Right cardiac atrium (tissue), 5 donors: Measurements from ENCODE around the gene GPR107. TPM values are rescaled to one million over a fixed set of nuclear protein-coding genes. Genes with fewer than 3 reads are reported as not detected.
A peak's percentile ranks its signal among the peaks of the same experiment; 100 is the strongest.

ENCODE experiments used
- ATAC-seq, 2 donors: fragments of 200-7000 bp; cut with Tn5 transposase; one replicate each; pipeline versions ENCODE4 v1.8.0 to v1.9.1; 2020; ENCODE audit warnings: moderate library complexity in 2 of 2, mild to moderate bottlenecking in 1 of 2
- DNase-seq, 3 donors: peaks; one replicate each; pipeline ENCODE4 v3.0.0-alpha.2; 2020
- H3K27ac ChIP-seq: one replicate; pipeline ENCODE4 v1.5.1; 2013; ENCODE audit warnings: mild to moderate bottlenecking, low read length, control low read depth, moderate library complexity
- H3K27me3 ChIP-seq: one replicate; pipeline ENCODE4 v1.6.1; 2013; ENCODE audit not compliant: control insufficient read depth, insufficient read depth
- H3K4me1 ChIP-seq: one replicate; pipeline ENCODE4 v1.6.1; 2013; ENCODE audit warnings: low read length; ENCODE audit not compliant: control insufficient read depth, insufficient read depth
- H3K4me3 ChIP-seq: one replicate; pipeline ENCODE4 v1.5.1; 2013; ENCODE audit warnings: low read length, control low read depth
- H3K9me3 ChIP-seq: one replicate; pipeline ENCODE4 v1.6.1; 2013; ENCODE audit warnings: low read length; ENCODE audit not compliant: control insufficient read depth
- WGBS: extraction: QIAGEN DNeasy Blood & Tissue Kit; methylation state at CpG from one replicate; pipeline ENCODE4 v1.1.7; 2013; 5-methylcytosine and 5-hydroxymethylcytosine counted together
- intact Hi-C, 4 donors: fragments of 100-400 bp; cut with DNase I; formaldehyde crosslinking; loops; one replicate each; pipeline versions ENCODE4 v1.11.0 to v1.14.0; 2022 to 2023
- polyA plus RNA-seq: library from polyadenylated mRNA; stranded (reverse); fragments of 200-250 nt; gene quantifications from one replicate; pipeline ENCODE4 v1.2.3, GENCODE V29; 2013
- total RNA-seq, 4 donors: library from RNA; stranded (reverse); fragmentation: NEBNext Ultra II Directional; extraction: Animal tissue kit (Norgen Biotek cat#: 25700); gene quantifications; one replicate each; pipeline ENCODE4 v1.2.1, GENCODE V29; 2021
- donor health status: healthy with polysubstance abuse.
- donor health status: DM: no; HTN: yes; CAD: no.
- donor health status: DM: no; HTN: no; CAD: no.
- donor health status: DM: no; HTN: yes; CAD: no; lungs with severe emphysema.
- donor health status: DM: yes; HTN: yes; CAD: no.

Gene GPR107
- total and polyA plus RNA-seq, 5 donors = 13.1 to 29.5 (median 23.9) TPM

GRCh38 chr9:130111786-130112537, 58.3 kb downstream of the GPR107 start:
- intact Hi-C loops = no loop called here
- ATAC-seq = no peak
- Histone ChIP-seq H3K27ac (no peak overlapping the region), H3K4me1 (no peaks in the 10 kb centered on the region), H3K9me3 (no peaks in the 10 kb centered on the region), H3K4me3 (no peak overlapping the region), H3K27me3 (no peaks in the 10 kb centered on the region)
- no peak for DNase-seq
- 85% methylated on average over 30 of the region's 30 CpGs for WGBS

GRCh38 chr9:130112538-130113151, 58.9 kb downstream of the GPR107 start:
- DNase-seq = no peak
- Histone ChIP-seq H3K27me3 (no peaks in the 10 kb centered on the region), H3K4me1 (no peaks in the 10 kb centered on the region), H3K9me3 (no peaks in the 10 kb centered on the region), H3K27ac (no peak overlapping the region), H3K4me3 (no peak overlapping the region)
- peak in 1 of 2 donors; percentile 27 for ATAC-seq
- intact Hi-C loops = no loop called here
- WGBS = 50% methylated on average over 3 of the region's 3 CpGs

GRCh38 chr9:130114741-130115140, 61.0 kb downstream of the GPR107 start:
- Histone ChIP-seq H3K4me3 (no peak overlapping the region), H3K9me3 (no peaks in the 10 kb centered on the region), H3K27me3 (no peaks in the 10 kb centered on the region), H3K27ac (no peak overlapping the region), H3K4me1 (peaks cover 4% of the 10 kb centered on the region)
- no peak for ATAC-seq
- intact Hi-C loops = loop anchor here in 1 of 4 donors (5.0 kb wide), 1 partner anchor 108 kb away; no protein-coding TSS in a partner anchor
- DNase-seq = no peak

GRCh38 chr9:130116346-130116745, 62.6 kb downstream of the GPR107 start:
- WGBS = 97% methylated on average over 9 of the region's 9 CpGs
- Histone ChIP-seq H3K27me3 (no peaks in the 10 kb centered on the region), H3K9me3 (no peaks in the 10 kb centered on the region), H3K4me3 (no peak overlapping the region), H3K4me1 (peaks cover 4% of the 10 kb centered on the region), H3K27ac (no peak overlapping the region)
- intact Hi-C loops = loop anchor here in 1 of 4 donors (5.0 kb wide), 1 partner anchor 106 kb away; no protein-coding TSS in a partner anchor
- DNase-seq (no peak), ATAC-seq (no peak)

- Histone ChIP-seq H3K9me3 (no peaks in the 10 kb centered on the region), H3K4me1 (peaks cover 4% of the 10 kb centered on the region), H3K27me3 (no peaks in the 10 kb centered on the region), H3K4me3 (no peak overlapping the region), H3K27ac (no peak overlapping the region)
- no peak for DNase-seq
- intact Hi-C loops = loop anchor here in 1 of 4 donors (5.0 kb wide), 1 partner anchor 105 kb away; no protein-coding TSS in a partner anchor
- ATAC-seq = no peak
- 91% methylated on average over 9 of the region's 9 CpGs for WGBS
These were observed 63.7 kb downstream of the GPR107 start for GRCh38 chr9:130117376-130117775.

GRCh38 chr9:130117816-130118632, 64.3 kb downstream of the GPR107 start:
- WGBS = 67% methylated on average over 11 of the region's 11 CpGs
- ATAC-seq = peak; percentile 41 to 56
- intact Hi-C loops = loop anchor here in 1 of 4 donors (5.0 kb wide), 1 partner anchor 104 kb away; no protein-coding TSS in a partner anchor
- no peak for DNase-seq
- Histone ChIP-seq H3K9me3 (no peaks in the 10 kb centered on the region), H3K4me1 (peaks cover 4% of the 10 kb centered on the region), H3K27ac (no peak overlapping the region), H3K4me3 (no peak overlapping the region), H3K27me3 (no peaks in the 10 kb centered on the region)

GRCh38 chr9:130118841-130119518, 65.3 kb downstream of the GPR107 start:
- intact Hi-C loops = loop anchor here in 1 of 4 donors (5.0 kb wide), 1 partner anchor 103 kb away; no protein-coding TSS in a partner anchor
- Histone ChIP-seq H3K27ac (no peak overlapping the region), H3K27me3 (no peaks in the 10 kb centered on the region), H3K4me1 (peaks cover 4% of the 10 kb centered on the region), H3K4me3 (no peak overlapping the region), H3K9me3 (no peaks in the 10 kb centered on the region)
- ATAC-seq = no peak
- no peak for DNase-seq
- WGBS = 83% methylated on average over 17 of the region's 17 CpGs

- ATAC-seq (no peak), DNase-seq (no peak)
- H3K4me3 ChIP-seq = no peak overlapping the region
- no peaks in the 10 kb centered on the region for H3K27me3 ChIP-seq
- peaks cover 4% of the 10 kb centered on the region for H3K4me1 ChIP-seq
- WGBS = 87% methylated on average over 14 of the region's 14 CpGs
- H3K27ac ChIP-seq = no peak overlapping the region
- intact Hi-C loops = loop anchor here in 1 of 4 donors (5.0 kb wide), 1 partner anchor 103 kb away; no protein-coding TSS in a partner anchor
- H3K9me3 ChIP-seq = no peaks in the 10 kb centered on the region
These were observed 66.0 kb downstream of the GPR107 start for GRCh38 chr9:130119519-130120298.

GRCh38 chr9:130120299-130120587, 66.5 kb downstream of the GPR107 start:
- intact Hi-C loops = no loop called here
- ATAC-seq (no peak), DNase-seq (no peak)
- H3K27me3 ChIP-seq = no peaks in the 10 kb centered on the region
- 71% methylated on average over 6 of the region's 6 CpGs for WGBS
- H3K4me1 ChIP-seq = peaks cover 4% of the 10 kb centered on the region
- no peaks in the 10 kb centered on the region for H3K9me3 ChIP-seq
- H3K4me3 ChIP-seq = no peak overlapping the region
- no peak overlapping the region for H3K27ac ChIP-seq

GRCh38 chr9:130120832-130121231, 67.1 kb downstream of the GPR107 start:
- 70% methylated on average over 9 of the region's 9 CpGs for WGBS
- Histone ChIP-seq H3K4me3 (no peak overlapping the region), H3K9me3 (no peaks in the 10 kb centered on the region), H3K27me3 (no peaks in the 10 kb centered on the region), H3K4me1 (peaks cover 4% of the 10 kb centered on the region), H3K27ac (no peak overlapping the region)
- DNase-seq (no peak), ATAC-seq (no peak)
- intact Hi-C loops = no loop called here
